Mesendoderm (in vitro differentiated cells): ENCODE measurements around the gene IGFLR1.

Experiments
- DNase-seq: peaks from one replicate; pipeline ENCODE4 v3.0.0; 2013
- H2AK5ac ChIP-seq: 2 replicates; pipeline ENCODE4 v1.6.1; 2013; ENCODE audit warnings: low read length, inconsistent platforms
- H2BK120ac ChIP-seq: 2 replicates; pipeline ENCODE4 v1.6.1; 2013; ENCODE audit warnings: low read depth, mild to moderate bottlenecking, low read length, moderate library complexity, mixed read lengths
- H2BK15ac ChIP-seq: replicated peaks from 2 replicates; pipeline ENCODE4 v1.6.1; 2013; ENCODE audit warnings: low read depth, mild to moderate bottlenecking, moderate library complexity
- H2BK5ac ChIP-seq: 2 replicates; pipeline ENCODE4 v1.6.1; 2013; ENCODE audit warnings: low read length, inconsistent platforms
- H3K18ac ChIP-seq: 2 replicates; pipeline ENCODE4 v1.6.1; 2013; ENCODE audit warnings: mild to moderate bottlenecking, low read length, mixed read lengths
- H3K23ac ChIP-seq: one replicate; pipeline ENCODE4 v1.6.1; 2013; ENCODE audit warnings: low read length
- H3K27ac ChIP-seq: 2 replicates; pipeline ENCODE4 v1.5.1; 2013; ENCODE audit warnings: low read depth, mild to moderate bottlenecking, inconsistent platforms, low read length, moderate library complexity
- H3K27me3 ChIP-seq: 2 replicates; pipeline ENCODE4 v1.6.1; 2013; ENCODE audit warnings: low read length, control low read depth, mild to moderate bottlenecking, inconsistent platforms; ENCODE audit not compliant: insufficient read depth, poor library complexity
- H3K36me3 ChIP-seq: 2 replicates; pipeline ENCODE4 v1.6.1; 2013; ENCODE audit warnings: low read length, inconsistent platforms; ENCODE audit not compliant: control insufficient read depth, insufficient read depth
- H3K4ac ChIP-seq: one replicate; pipeline ENCODE4 v1.6.1; 2013; ENCODE audit warnings: low read depth, mild to moderate bottlenecking, low read length, moderate library complexity
- H3K4me1 ChIP-seq: 2 replicates; pipeline ENCODE4 v1.6.1; 2013; ENCODE audit warnings: low read depth, low read length, inconsistent platforms; ENCODE audit not compliant: control insufficient read depth
- H3K4me2 ChIP-seq: 2 replicates; pipeline ENCODE4 v1.6.1; 2013; ENCODE audit warnings: low read length
- H3K4me3 ChIP-seq: 2 replicates; pipeline ENCODE4 v1.5.1; 2013; ENCODE audit warnings: mild to moderate bottlenecking, low read length
- H3K56ac ChIP-seq: one replicate; pipeline ENCODE4 v1.6.1; 2013; ENCODE audit warnings: low read length
- H3K79me1 ChIP-seq: 2 replicates; pipeline ENCODE4 v1.6.1; 2013; ENCODE audit warnings: low read length, inconsistent platforms
- H3K79me2 ChIP-seq: 2 replicates; pipeline ENCODE4 v1.6.1; 2013; ENCODE audit warnings: mild to moderate bottlenecking, low read length; ENCODE audit not compliant: control insufficient read depth, insufficient read depth
- H3K9ac ChIP-seq: 2 replicates; pipeline ENCODE4 v1.6.1; 2013; ENCODE audit warnings: low read length, inconsistent platforms
- H4K5ac ChIP-seq: one replicate; pipeline ENCODE4 v1.6.1; 2013; ENCODE audit warnings: low read length
- H4K8ac ChIP-seq: one replicate; pipeline ENCODE4 v1.6.1; 2013; ENCODE audit warnings: low read depth, mild to moderate bottlenecking, control low read depth, low read length, moderate library complexity
- WGBS: extraction: QIAGEN DNeasy Blood & Tissue Kit; methylation state at CpG from one replicate; pipeline ENCODE4 v1.1.7; 2013; ENCODE audit warnings: low lambda C conversion rate, missing lambda C conversion rate; ENCODE audit not compliant: insufficient coverage; ENCODE audit errors: extremely low coverage; 5-methylcytosine and 5-hydroxymethylcytosine counted together

IGFLR1 gene

GRCh38 chr19:35704218-35704617, 38.0 kb downstream of the IGFLR1 start, which contains the start of gene ZBTB32:
Gene ZBTB32, plus strand, starts transcription at chr19:35704558. Its CDS starts 10,069 bp downstream, at chr19:35714627.
- Histone ChIP-seq H2BK120ac (no peak within 1 kb of the TSS), H2AK5ac (no peak within 1 kb of the TSS), H3K4me3 (no peak within 1 kb of the TSS), H3K79me2 (no peaks in the 10 kb centered on the region), H3K4me1 (no peaks in the 10 kb centered on the region), H3K4me2 (no peak within 1 kb of the TSS), H3K18ac (no peak within 1 kb of the TSS), H3K23ac (no peak within 1 kb of the TSS), H3K27me3 (no peaks in the 10 kb centered on the region), H3K56ac (no peak within 1 kb of the TSS), H3K27ac (no peak within 1 kb of the TSS), H2BK15ac (no peak within 1 kb of the TSS), H3K9ac (no peak within 1 kb of the TSS), H2BK5ac (no peak within 1 kb of the TSS), H3K4ac (no peak within 1 kb of the TSS), H3K79me1 (no peaks in the 10 kb centered on the region), H3K36me3 (no peaks in the 10 kb centered on the region), H4K8ac (no peak within 1 kb of the TSS), H4K5ac (no peak within 1 kb of the TSS)
- DNase-seq, result peak; percentile 81
- WGBS, result no CpG with 5 or more reads among the region's 24 CpGs

GRCh38 chr19:35703343-35703742, 38.9 kb downstream of the IGFLR1 start:
- DNase-seq, result peak; percentile 23
- no peak overlapping the region for H3K4ac ChIP-seq
- H2BK120ac ChIP-seq, result no peak overlapping the region
- no peak overlapping the region for H4K8ac ChIP-seq
- no peak overlapping the region for H2BK15ac ChIP-seq
- no peak overlapping the region for H2BK5ac ChIP-seq
- no peak overlapping the region for H2AK5ac ChIP-seq
- no peak overlapping the region for H3K27ac ChIP-seq
- no peak overlapping the region for H3K56ac ChIP-seq
- no peaks in the 10 kb centered on the region for H3K79me1 ChIP-seq
- no peak overlapping the region for H4K5ac ChIP-seq
- H3K4me3 ChIP-seq, result no peak overlapping the region
- H3K23ac ChIP-seq, result no peak overlapping the region
- H3K79me2 ChIP-seq, result no peaks in the 10 kb centered on the region
- H3K36me3 ChIP-seq, result no peaks in the 10 kb centered on the region
- no CpG with 5 or more reads among the region's 9 CpGs for WGBS
- H3K4me1 ChIP-seq, result no peaks in the 10 kb centered on the region
- no peak overlapping the region for H3K4me2 ChIP-seq
- no peaks in the 10 kb centered on the region for H3K27me3 ChIP-seq
- H3K9ac ChIP-seq, result no peak overlapping the region
- H3K18ac ChIP-seq, result no peak overlapping the region

- Histone ChIP-seq H3K79me2 (no peaks in the 10 kb centered on the region), H3K56ac (peak overlapping the region; percentile 89), H2BK15ac (no peak overlapping the region), H3K4ac (no peak overlapping the region), H3K27ac (no peak overlapping the region), H3K23ac (no peak overlapping the region), H3K4me3 (peak overlapping the region; percentile 40), H4K8ac (no peak overlapping the region), H3K79me1 (no peaks in the 10 kb centered on the region), H2BK120ac (no peak overlapping the region), H3K9ac (peak overlapping the region; percentile 63), H2BK5ac (no peak overlapping the region), H3K27me3 (no peaks in the 10 kb centered on the region), H4K5ac (no peak overlapping the region), H3K4me1 (no peaks in the 10 kb centered on the region), H3K4me2 (peak overlapping the region; percentile 93), H3K18ac (no peak overlapping the region), H3K36me3 (no peaks in the 10 kb centered on the region), H2AK5ac (no peak overlapping the region)
- WGBS, result no CpG with 5 or more reads among the region's 50 CpGs
- DNase-seq, result peak; percentile 99
Observed at GRCh38 chr19:35702223-35703012, 39.8 kb downstream of the IGFLR1 start.

GRCh38 chr19:35696835-35697234, 45.4 kb downstream of the IGFLR1 start:
- no peak overlapping the region for H3K4ac ChIP-seq
- no peak overlapping the region for H2BK120ac ChIP-seq
- no peak overlapping the region for H2BK5ac ChIP-seq
- H4K8ac ChIP-seq, result no peak overlapping the region
- H3K79me2 ChIP-seq, result no peaks in the 10 kb centered on the region
- H3K4me2 ChIP-seq, result no peak overlapping the region
- no peak overlapping the region for H2AK5ac ChIP-seq
- no peak overlapping the region for H3K23ac ChIP-seq
- no peaks in the 10 kb centered on the region for H3K27me3 ChIP-seq
- no CpG with 5 or more reads among the region's 4 CpGs for WGBS
- H3K27ac ChIP-seq, result no peak overlapping the region
- H4K5ac ChIP-seq, result no peak overlapping the region
- no peak overlapping the region for H3K4me3 ChIP-seq
- no peaks in the 10 kb centered on the region for H3K4me1 ChIP-seq
- no peak overlapping the region for H3K9ac ChIP-seq
- H3K18ac ChIP-seq, result no peak overlapping the region
- H2BK15ac ChIP-seq, result no peak overlapping the region
- no peak for DNase-seq
- no peaks in the 10 kb centered on the region for H3K36me3 ChIP-seq
- H3K79me1 ChIP-seq, result no peaks in the 10 kb centered on the region
- no peak overlapping the region for H3K56ac ChIP-seq

- WGBS, result no CpG with 5 or more reads among the region's 2 CpGs
Observed at GRCh38 chr19:35695895-35696422, 46.3 kb downstream of the IGFLR1 start.

More at GRCh38 chr19:35695895-35696422, 46.3 kb downstream of the IGFLR1 start:
- Histone ChIP-seq H3K4me1 (no peaks in the 10 kb centered on the region), H4K5ac (no peak overlapping the region), H3K79me1 (no peaks in the 10 kb centered on the region), H3K4ac (no peak overlapping the region), H2BK120ac (no peak overlapping the region), H3K56ac (no peak overlapping the region), H3K79me2 (no peaks in the 10 kb centered on the region), H3K23ac (no peak overlapping the region), H3K4me3 (no peak overlapping the region), H2AK5ac (no peak overlapping the region), H2BK15ac (no peak overlapping the region), H3K36me3 (no peaks in the 10 kb centered on the region), H3K27ac (no peak overlapping the region), H3K9ac (no peak overlapping the region), H3K27me3 (no peaks in the 10 kb centered on the region), H3K4me2 (no peak overlapping the region), H4K8ac (no peak overlapping the region), H2BK5ac (no peak overlapping the region), H3K18ac (no peak overlapping the region)
- DNase-seq, result no peak
